Upper lobe of left lung (tissue), 4 donors: ENCODE results near the gene USP54.

ENCODE experiments used
- EP300 ChIP-seq, 4 donors: sonication (generic); formaldehyde crosslinking; IDR thresholded peaks; one replicate each; pipeline ENCODE4 v1.5.1; 2017; ENCODE audit warnings: antibody characterized with exemption in 4 of 4, control low read depth in 2 of 4
- POLR2A ChIP-seq, 4 donors: fragments of 450-650 bp; IDR thresholded peaks; one replicate each; pipeline ENCODE4 v1.5.1; 2016 to 2017; ENCODE audit warnings: antibody characterized with exemption in 4 of 4, mild to moderate bottlenecking in 2 of 4

DNA sequence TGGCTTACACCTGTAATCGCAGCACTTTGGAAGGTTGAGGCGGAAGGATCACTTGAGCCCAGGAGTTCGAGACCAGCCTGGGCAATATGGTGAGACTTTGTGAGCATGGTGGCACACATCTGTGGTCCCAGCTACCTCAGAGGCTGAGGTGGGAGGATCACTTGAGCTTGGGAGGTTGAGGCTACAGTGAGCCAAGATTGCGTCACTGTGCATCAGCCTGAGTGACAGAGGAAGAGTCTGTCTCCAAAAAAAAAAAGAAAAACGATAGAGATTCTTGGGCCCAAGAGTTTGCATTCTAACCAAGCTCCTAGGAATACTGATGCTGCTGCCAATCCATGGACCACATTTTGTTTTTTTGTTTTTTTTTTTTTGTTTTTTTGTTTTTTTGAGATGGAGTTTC lies 38.0 kb upstream of the USP54 start:
- no peak for TF ChIP-seq POLR2A (IDR thresholded peaks at IDR 0.05)
- TF ChIP-seq EP300 (IDR thresholded peaks at IDR 0.05) = no peak
